Karpas-422 (cell line): ENCODE measurements around the gene HSPA1A. TPM values are rescaled to one million over a fixed set of nuclear protein-coding genes. Genes with fewer than 3 reads are reported as not detected.
"Not testable (repeated sequence)": the region's sequence is repeated elsewhere in the genome, so short reads cannot be mapped to it uniquely, and the experiment has no call there.

ENCODE experiments used
- DNase-seq: peaks from one replicate; pipeline ENCODE4 v3.0.0-alpha.2; 2015
- H2AFZ ChIP-seq: fragments of 200-600 bp; sonication (generic); 2 replicates; pipeline ENCODE4 v1.6.1; 2014; ENCODE audit warnings: antibody characterized with exemption, low read length, mixed read lengths
- H3K27ac ChIP-seq: fragments of 200-600 bp; sonication (generic); 2 replicates; pipeline ENCODE4 v1.5.1; 2014; ENCODE audit warnings: mild to moderate bottlenecking, low read length, moderate library complexity
- H3K27me3 ChIP-seq: fragments of 200-600 bp; sonication (generic); 2 replicates; pipeline ENCODE4 v1.6.1; 2014; ENCODE audit warnings: low read length, mixed read lengths
- H3K36me3 ChIP-seq: fragments of 200-600 bp; sonication (generic); 2 replicates; pipeline ENCODE4 v1.6.1; 2014; ENCODE audit warnings: low read length, mixed read lengths; ENCODE audit not compliant: insufficient read depth
- H3K4me1 ChIP-seq: fragments of 200-600 bp; sonication (generic); 2 replicates; pipeline ENCODE4 v1.6.1; 2014; ENCODE audit warnings: mild to moderate bottlenecking, low read length, mixed read lengths
- H3K4me2 ChIP-seq: fragments of 200-600 bp; sonication (generic); 2 replicates; pipeline ENCODE4 v1.6.1; 2014; ENCODE audit warnings: low read length, low read depth, mild to moderate bottlenecking; ENCODE audit not compliant: poor library complexity, severe bottlenecking
- H3K4me3 ChIP-seq: fragments of 200-600 bp; sonication (generic); 2 replicates; pipeline ENCODE4 v1.5.1; 2014; ENCODE audit warnings: mild to moderate bottlenecking, antibody characterized with exemption, low read length, mixed read lengths
- H3K79me2 ChIP-seq: fragments of 200-600 bp; sonication (generic); 2 replicates; pipeline ENCODE4 v1.6.1; 2014; ENCODE audit warnings: mild to moderate bottlenecking, low read length, mixed read lengths
- H3K9ac ChIP-seq: fragments of 200-600 bp; sonication (generic); 2 replicates; pipeline ENCODE4 v1.6.0; 2014; ENCODE audit warnings: low read length
- H3K9me2 ChIP-seq: fragments of 200-600 bp; sonication (generic), shearing (Covaris generic); replicated peaks from 2 replicates; pipeline ENCODE4 v1.6.0; 2014; ENCODE audit warnings: mild to moderate bottlenecking, low read length, moderate library complexity; ENCODE audit not compliant: insufficient read depth
- H3K9me3 ChIP-seq: fragments of 300-700, 200-600 bp; sonication (generic); 2 replicates; pipeline ENCODE4 v1.6.1; 2014; ENCODE audit warnings: low read length, mixed read lengths
- H4K20me1 ChIP-seq: fragments of 200-600 bp; sonication (generic); 2 replicates; pipeline ENCODE4 v1.6.1; 2014; ENCODE audit warnings: mild to moderate bottlenecking, antibody characterized with exemption, low read length, low read depth; ENCODE audit not compliant: insufficient read depth
- total RNA-seq: library from RNA; depleted of rRNA; stranded (reverse); fragments of >200 nt; shearing (Covaris generic); gene quantifications from 2 replicates; pipeline ENCODE4 v1.2.3, GENCODE V29; 2014; ENCODE audit warnings: low replicate concordance

HSPA1A gene
- total RNA-seq, 1 experiment from 2014 or later = not detected

DNA sequence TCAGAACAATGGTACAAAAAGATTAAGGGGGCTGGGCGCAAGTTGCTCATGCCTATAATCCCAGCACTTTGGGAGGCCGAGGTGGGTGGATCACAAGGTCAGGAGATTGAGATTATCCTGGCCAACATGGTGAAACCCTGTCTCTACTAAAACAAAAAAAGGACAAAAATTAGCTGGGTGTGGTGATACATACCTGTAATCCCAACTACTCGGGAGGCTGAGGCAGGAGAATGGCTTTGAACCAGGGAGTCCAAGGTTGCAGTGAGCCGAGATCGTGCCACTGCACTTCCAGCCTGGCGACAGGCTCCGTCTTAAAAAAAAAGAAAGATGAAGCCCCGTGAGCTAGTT, 24.4 kb downstream of the HSPA1A start:
- H3K27me3 ChIP-seq, H2AFZ ChIP-seq, H3K4me2 ChIP-seq, H3K4me3 ChIP-seq, H3K27ac ChIP-seq, H3K9me3 ChIP-seq, H3K9me2 ChIP-seq, DNase-seq, H3K9ac ChIP-seq: not testable (repeated sequence)
- peaks cover 32% of the 10 kb centered on the region for H3K79me2 ChIP-seq
- H4K20me1 ChIP-seq = peaks cover 26% of the 10 kb centered on the region; the same call in 1 of the 2 replicates
- H3K36me3 ChIP-seq = peaks cover 49% of the 10 kb centered on the region
- peaks cover 24% of the 10 kb centered on the region for H3K4me1 ChIP-seq

GRCh38 chr6:31842053-31842452, 26.7 kb downstream of the HSPA1A start:
- no peak overlapping the region for H3K9ac ChIP-seq
- H3K4me1 ChIP-seq = peaks cover 12% of the 10 kb centered on the region
- H3K27me3 ChIP-seq = no peaks in the 10 kb centered on the region
- peaks cover 16% of the 10 kb centered on the region; the same call in 1 of the 2 replicates for H4K20me1 ChIP-seq
- H3K9me2 ChIP-seq = no peaks in the 10 kb centered on the region
- no peak overlapping the region for H3K4me3 ChIP-seq
- H3K9me3 ChIP-seq = no peaks in the 10 kb centered on the region
- H3K4me2 ChIP-seq = no peak overlapping the region
- H3K27ac ChIP-seq = no peak overlapping the region
- peaks cover 11% of the 10 kb centered on the region for H3K79me2 ChIP-seq
- DNase-seq = peak; percentile 61
- no peak overlapping the region for H2AFZ ChIP-seq
- peaks cover 31% of the 10 kb centered on the region for H3K36me3 ChIP-seq

DNA sequence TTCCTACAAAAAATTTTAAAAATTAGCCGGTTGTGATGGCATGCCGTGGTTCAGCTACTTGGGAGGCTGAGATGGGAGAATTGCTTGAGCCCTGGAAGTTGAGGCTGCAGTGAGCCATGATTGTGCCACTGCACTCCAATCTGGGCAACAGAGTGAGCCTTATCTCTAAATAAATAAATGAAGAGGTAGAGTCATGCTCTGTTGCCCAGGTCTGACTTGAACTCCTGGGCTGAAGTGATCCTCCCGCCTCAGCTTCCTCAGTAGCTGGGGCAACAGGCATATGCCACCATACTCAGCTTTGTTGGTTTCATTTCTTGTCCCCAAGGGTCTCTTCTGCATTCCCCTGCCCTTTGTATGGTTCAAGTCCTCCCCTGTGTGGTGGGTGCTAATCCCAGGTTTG, 29.2 kb downstream of the HSPA1A start:
- Histone ChIP-seq H3K27me3 (no peaks in the 10 kb centered on the region), H3K9ac (no peak overlapping the region), H3K9me3 (no peaks in the 10 kb centered on the region), H3K4me2 (no peak overlapping the region), H3K36me3 (peaks cover 6% of the 10 kb centered on the region), H2AFZ (no peak overlapping the region), H3K27ac (no peak overlapping the region), H4K20me1 (0 out of 2 replicates have a peak, but pooled peaks cover under 1% of the 10 kb centered on the region), H3K9me2 (no peaks in the 10 kb centered on the region), H3K4me3 (no peak overlapping the region), H3K79me2 (no peaks in the 10 kb centered on the region), H3K4me1 (no peaks in the 10 kb centered on the region)
- DNase-seq = no peak

- no peaks in the 10 kb centered on the region for H3K9me3 ChIP-seq
- no peak overlapping the region for H3K4me2 ChIP-seq
- H3K36me3 ChIP-seq = no peaks in the 10 kb centered on the region
- DNase-seq = no peak
- no peaks in the 10 kb centered on the region for H3K4me1 ChIP-seq
- no peak overlapping the region for H3K9ac ChIP-seq
- H3K27ac ChIP-seq = no peak overlapping the region
- H3K79me2 ChIP-seq = no peaks in the 10 kb centered on the region
- no peak overlapping the region for H2AFZ ChIP-seq
- no peak overlapping the region for H3K4me3 ChIP-seq
- no peaks in the 10 kb centered on the region for H4K20me1 ChIP-seq
- H3K27me3 ChIP-seq = no peaks in the 10 kb centered on the region
- no peaks in the 10 kb centered on the region for H3K9me2 ChIP-seq
Observed at GRCh38 chr6:31847276-31847978, 32.1 kb downstream of the HSPA1A start.

DNA sequence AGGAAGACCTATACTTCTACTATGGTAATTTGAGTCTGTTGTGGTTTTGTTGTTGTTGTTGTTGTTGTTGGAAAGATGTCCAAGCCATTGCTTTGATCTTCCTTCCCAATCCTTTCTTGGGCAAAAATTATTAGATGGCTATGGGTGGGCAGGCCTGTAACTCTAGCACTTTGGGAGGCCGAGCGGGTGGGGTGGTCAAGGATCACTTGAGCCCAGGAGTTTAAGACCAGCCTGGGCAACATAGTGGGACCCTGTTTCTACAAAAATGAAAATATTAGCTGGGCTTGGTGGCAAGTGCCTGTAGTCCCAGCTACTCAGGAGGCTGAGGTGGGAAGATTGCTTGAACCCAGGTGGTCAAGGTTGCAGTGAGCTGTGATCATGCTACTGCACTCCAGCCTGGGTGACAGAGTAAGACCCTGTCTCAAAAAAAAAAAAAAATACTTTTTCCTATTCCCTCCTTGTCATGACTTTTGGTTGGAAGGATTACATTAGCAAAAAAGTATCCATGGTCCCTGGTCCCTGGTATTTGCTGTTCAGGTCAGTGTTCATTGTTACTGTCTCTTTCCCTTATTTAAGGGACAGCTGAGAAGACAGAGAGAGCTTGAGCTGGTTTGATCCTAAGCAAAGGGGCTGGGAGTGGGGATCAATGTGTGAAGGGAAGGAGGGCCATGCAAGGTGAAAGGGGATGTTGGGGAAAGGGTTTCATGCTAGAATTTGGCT, 35.6 kb downstream of the HSPA1A start:
- no peaks in the 10 kb centered on the region for H3K27me3 ChIP-seq
- H3K79me2 ChIP-seq = no peaks in the 10 kb centered on the region
- H3K4me2 ChIP-seq = no peak overlapping the region
- no peaks in the 10 kb centered on the region for H3K4me1 ChIP-seq
- H3K4me3 ChIP-seq = no peak overlapping the region
- H4K20me1 ChIP-seq = no peaks in the 10 kb centered on the region
- H2AFZ ChIP-seq = no peak overlapping the region
- H3K36me3 ChIP-seq = no peaks in the 10 kb centered on the region
- no peaks in the 10 kb centered on the region for H3K9me2 ChIP-seq
- H3K9me3 ChIP-seq = no peaks in the 10 kb centered on the region
- no peak overlapping the region for H3K9ac ChIP-seq
- H3K27ac ChIP-seq = no peak overlapping the region
- DNase-seq = no peak

DNA sequence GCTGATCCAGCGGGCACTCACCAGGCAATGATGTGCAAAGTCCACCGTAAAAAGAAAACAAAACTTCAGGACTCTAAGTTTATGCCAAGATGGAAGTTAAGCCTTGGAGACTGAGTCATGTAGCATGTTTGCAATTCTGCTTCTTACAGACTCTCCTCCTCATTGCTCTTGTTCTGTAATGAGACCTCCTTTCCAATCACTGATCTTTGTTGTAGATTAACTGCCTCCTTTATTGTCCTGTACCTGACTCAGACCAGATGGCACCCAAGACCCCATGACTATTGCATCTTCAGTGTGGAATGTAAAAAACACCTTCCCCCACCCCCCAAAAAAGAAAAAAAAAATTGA, 36.1 kb downstream of the HSPA1A start:
- DNase-seq = no peak
- Histone ChIP-seq H3K36me3 (no peaks in the 10 kb centered on the region), H4K20me1 (no peaks in the 10 kb centered on the region), H3K27me3 (no peaks in the 10 kb centered on the region), H3K9ac (no peak overlapping the region), H3K79me2 (no peaks in the 10 kb centered on the region), H3K9me2 (no peaks in the 10 kb centered on the region), H3K9me3 (no peaks in the 10 kb centered on the region), H3K4me1 (no peaks in the 10 kb centered on the region), H3K27ac (no peak overlapping the region), H3K4me2 (no peak overlapping the region), H2AFZ (no peak overlapping the region), H3K4me3 (no peak overlapping the region)

DNA sequence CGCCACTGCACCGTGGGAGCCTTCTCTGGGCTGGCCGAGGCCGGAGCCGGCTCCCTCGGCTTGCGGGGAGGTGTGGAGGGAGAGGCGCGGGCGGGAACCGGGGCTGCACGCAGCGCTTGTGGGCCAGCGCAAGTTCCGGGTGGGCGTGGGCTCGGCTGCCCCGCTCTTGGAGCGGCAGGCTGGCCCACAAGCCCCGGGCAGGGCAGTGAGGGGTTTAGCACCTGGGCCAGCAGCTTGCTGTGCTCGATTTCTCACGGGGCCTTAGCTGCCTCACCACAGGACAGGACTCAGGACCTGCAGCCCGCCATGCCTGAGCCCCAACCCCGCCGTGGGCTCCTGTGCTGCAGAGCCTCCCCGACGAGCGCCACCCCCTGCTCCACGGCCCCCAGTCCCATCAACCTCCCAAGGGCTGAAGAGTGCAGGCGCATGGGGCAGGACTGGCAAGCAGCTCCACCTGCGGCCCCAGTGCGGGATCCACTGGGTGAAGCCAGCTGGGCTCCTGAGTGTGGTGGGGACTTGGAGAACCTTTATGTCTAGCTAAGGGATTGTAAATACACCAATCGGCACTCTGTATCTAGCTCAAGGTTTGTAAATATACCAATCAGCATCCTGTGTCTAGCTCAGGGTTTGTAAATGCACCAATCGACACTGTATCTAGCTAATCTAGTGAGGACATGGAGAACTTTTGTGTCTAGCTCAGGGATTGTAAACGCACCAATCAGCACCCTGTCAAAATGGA, 36.8 kb downstream of the HSPA1A start:
- not testable (repeated sequence) for H3K9me3 ChIP-seq, H3K27ac ChIP-seq, H3K9ac ChIP-seq, H2AFZ ChIP-seq, H3K4me2 ChIP-seq, H3K4me3 ChIP-seq, H3K79me2 ChIP-seq, H3K4me1 ChIP-seq, DNase-seq, H3K9me2 ChIP-seq, H4K20me1 ChIP-seq, H3K27me3 ChIP-seq, H3K36me3 ChIP-seq

GRCh38 chr6:31857774-31858173, 42.4 kb downstream of the HSPA1A start:
- H3K4me2 ChIP-seq, H3K9me3 ChIP-seq: not testable (repeated sequence)

More at GRCh38 chr6:31857774-31858173, 42.4 kb downstream of the HSPA1A start:
- H3K27ac ChIP-seq, H4K20me1 ChIP-seq, H3K9ac ChIP-seq, H3K4me3 ChIP-seq, H3K9me2 ChIP-seq, H2AFZ ChIP-seq, H3K36me3 ChIP-seq, H3K79me2 ChIP-seq, DNase-seq, H3K27me3 ChIP-seq: not testable (repeated sequence)
- H3K4me1 ChIP-seq = peaks cover 11% of the 10 kb centered on the region
